A549 (cell line): ENCODE data around the gene NTM. TPM values are rescaled to one million over a fixed set of nuclear protein-coding genes. Genes with fewer than 3 reads are reported as not detected.
A peak's percentile ranks its signal among the peaks of the same experiment; 100 is the strongest.

Experiments
- ATAC-seq, 2 experiments: fragments of 200-7000 bp in 1 of 2; fragments of >200 bp in 1 of 2; cut with Nextera tagmentation in 1 of 2; cut with Tn5 transposase in 1 of 2; 3 replicates each; pipeline versions ENCODE4 v1.8.0 to v1.9.1; 2018 to 2020; ENCODE audit warnings: mild to moderate bottlenecking in 1 of 2, moderate library complexity in 1 of 2
- CTCF ChIA-PET: fragments of 300-600 bp; sonication (Branson Sonifier 250); formaldehyde crosslinking; extraction: SDS; loops from one replicate; lab custom pipeline; 2021; ENCODE audit warnings: antibody characterized with exemption, inconsistent platforms; lab: Yijun Ruan, JAX
- POLR2A ChIA-PET: fragments of 350-600 bp; formaldehyde crosslinking; extraction: SDS; loops from one replicate; lab custom pipeline; 2021; ENCODE audit warnings: antibody characterized with exemption, inconsistent platforms; lab: Yijun Ruan, JAX
- DNase-seq, 2 experiments: peaks; one replicate each; pipeline versions ENCODE4 v3.0.0 to v3.0.0-alpha.2; 2011 to 2016; ENCODE audit warnings: low read depth in 1 of 2, low spot score in 1 of 2
- FAIRE-seq: peaks from 2 replicates; lab custom pipeline; 2011; peaks lifted over from hg19 to GRCh38; lab: Jason Lieb, UNC
- H3K27ac ChIP-seq, 2 experiments: fragments of >200 bp; sonication (Bioruptor Twin); formaldehyde crosslinking; 3 replicates each; pipeline ENCODE4 v1.5.1; 2016 to 2017
- H3K4me1 ChIP-seq: fragments of >200 bp; sonication (Bioruptor Twin); formaldehyde crosslinking; 3 replicates; pipeline ENCODE4 v1.6.1; 2016
- H3K4me2 ChIP-seq: fragments of >200 bp; sonication (Bioruptor Twin); formaldehyde crosslinking; 3 replicates; pipeline ENCODE4 v1.6.1; 2016
- H3K4me3 ChIP-seq: fragments of >200 bp; sonication (Bioruptor Twin); formaldehyde crosslinking; 3 replicates; pipeline ENCODE4 v1.5.1; 2016
- H3K9me3 ChIP-seq: fragments of >200 bp; sonication (Bioruptor Twin); formaldehyde crosslinking; 3 replicates; pipeline ENCODE4 v1.6.1; 2016
- ATOH8 ChIP-seq: fragments of 250-450 bp; sonication (Bioruptor Pico); IDR thresholded peaks from 2 replicates; pipeline ENCODE4 v1.5.0; 2020; ENCODE audit warnings: low read depth, mild to moderate bottlenecking, moderate library complexity
- CEBPB ChIP-seq, 2 experiments: fragments of >200 bp in 1 of 2; sonication (Bioruptor Twin) in 1 of 2; formaldehyde crosslinking in 1 of 2; IDR thresholded peaks; 2 replicates each; pipeline ENCODE4 v1.6.1; 2012 to 2016
- E2F6 ChIP-seq: IDR thresholded peaks from 2 replicates; pipeline ENCODE4 v1.6.1; 2012; ENCODE audit warnings: low read depth, borderline replicate concordance
- EP300 ChIP-seq, 2 experiments: fragments of >200 bp; sonication (Bioruptor Twin); formaldehyde crosslinking; IDR thresholded peaks; 2 replicates in 1 of 2; 3 replicates in 1 of 2; pipeline ENCODE4 v1.6.1; 2016 to 2017
- ESRRA ChIP-seq: fragments of 150-350 bp; IDR thresholded peaks from 2 replicates; pipeline ENCODE4 v1.6.1; 2014; ENCODE audit warnings: mild to moderate bottlenecking, low read length, borderline replicate concordance
- FOSB ChIP-seq: fragments of 250-450 bp; sonication (Bioruptor Pico); IDR thresholded peaks from 2 replicates; pipeline ENCODE4 v1.5.0; 2020; ENCODE audit warnings: mild to moderate bottlenecking, moderate library complexity
- FOSL2 ChIP-seq, 2 experiments: fragments of 450-650 bp in 1 of 2; fragments of >200 bp in 1 of 2; sonication (Bioruptor Twin) in 1 of 2; formaldehyde crosslinking; IDR thresholded peaks; 2 replicates each; pipeline versions ENCODE4 v1.5.0 to v1.6.1; 2016 to 2020; ENCODE audit warnings: mild to moderate bottlenecking in 1 of 2, moderate library complexity in 1 of 2
- GATA3 ChIP-seq: IDR thresholded peaks from 2 replicates; pipeline ENCODE4 v1.6.1; 2012; ENCODE audit warnings: borderline replicate concordance
- HEYL ChIP-seq: fragments of 250-450 bp; sonication (Bioruptor Pico); IDR thresholded peaks from 2 replicates; pipeline ENCODE4 v1.8.0; 2021; ENCODE audit warnings: mild to moderate bottlenecking, moderate library complexity
- MAFK ChIP-seq: fragments of 450-650 bp; IDR thresholded peaks from 2 replicates; pipeline ENCODE4 v1.6.1; 2014; ENCODE audit not compliant: partially characterized antibody
- MAZ ChIP-seq: fragments of 150-350 bp; IDR thresholded peaks from 2 replicates; pipeline ENCODE4 v1.6.1; 2014; ENCODE audit warnings: antibody characterized with exemption, low read depth, low read length, borderline replicate concordance
- NPAS2 ChIP-seq: fragments of 250-450 bp; sonication (Bioruptor Pico); IDR thresholded peaks from 2 replicates; pipeline ENCODE4 v1.8.0; 2022; ENCODE audit warnings: mild to moderate bottlenecking, moderate library complexity, borderline replicate concordance
- NR3C1 ChIP-seq: fragments of >200 bp; sonication (Bioruptor Twin); formaldehyde crosslinking; IDR thresholded peaks from 3 replicates; pipeline ENCODE4 v1.6.1; 2017
- POLR2A ChIP-seq: IDR thresholded peaks from 2 replicates; pipeline ENCODE4 v1.6.1; 2012; ENCODE audit warnings: mild to moderate bottlenecking, low read length
- RNF2 ChIP-seq: fragments of 200-600 bp; sonication (generic); IDR thresholded peaks from 2 replicates; pipeline ENCODE4 v1.6.1; 2016; ENCODE audit warnings: low read depth, mild to moderate bottlenecking, antibody characterized with exemption, moderate library complexity, borderline replicate concordance
- TFCP2L1 ChIP-seq: fragments of 250-450 bp; sonication (Bioruptor Pico); IDR thresholded peaks from 2 replicates; pipeline ENCODE4 v1.5.0; 2021; ENCODE audit warnings: mild to moderate bottlenecking
- WGBS: methylation state at CpG from one replicate; pipeline ENCODE4 v1.1.6; 2017; ENCODE audit errors: missing lambda C conversion rate; 5-methylcytosine and 5-hydroxymethylcytosine counted together
- polyA plus RNA-seq, 4 experiments: library from polyadenylated mRNA; depleted of rRNA in 3 of 4; stranded (reverse); fragments of >200 nt; fragmentation: RNase III in 1 of 4; extraction: RNeasy Plus Mini Kit Qiagen cat#74134 plus additional on column Dnase treatment in 1 of 4; gene quantifications; 2 replicates in 3 of 4; 3 replicates in 1 of 4; pipeline ENCODE4 v1.2.3, GENCODE V29; 2011 to 2017
- TF ChIP-seq, protein P1 (sequence below): fragments of >200 bp; sonication (Bioruptor Twin); formaldehyde crosslinking; IDR thresholded peaks from 3 replicates; pipeline ENCODE4 v1.5.1; 2016
- TF ChIP-seq, protein P2 (sequence below): fragments of 200-600 bp; sonication (generic); IDR thresholded peaks from 2 replicates; pipeline ENCODE4 v1.6.1; 2016; ENCODE audit warnings: antibody characterized with exemption, mild to moderate bottlenecking, moderate library complexity
- TF ChIP-seq, protein P3 (sequence below): fragments of >200 bp; sonication (Bioruptor Twin); formaldehyde crosslinking; IDR thresholded peaks from 3 replicates; pipeline ENCODE4 v1.6.1; 2016

Gene NTM
- polyA plus RNA-seq, 2 of the 4 experiments (the other 2 are of a cell fraction) = not detected

DNA sequence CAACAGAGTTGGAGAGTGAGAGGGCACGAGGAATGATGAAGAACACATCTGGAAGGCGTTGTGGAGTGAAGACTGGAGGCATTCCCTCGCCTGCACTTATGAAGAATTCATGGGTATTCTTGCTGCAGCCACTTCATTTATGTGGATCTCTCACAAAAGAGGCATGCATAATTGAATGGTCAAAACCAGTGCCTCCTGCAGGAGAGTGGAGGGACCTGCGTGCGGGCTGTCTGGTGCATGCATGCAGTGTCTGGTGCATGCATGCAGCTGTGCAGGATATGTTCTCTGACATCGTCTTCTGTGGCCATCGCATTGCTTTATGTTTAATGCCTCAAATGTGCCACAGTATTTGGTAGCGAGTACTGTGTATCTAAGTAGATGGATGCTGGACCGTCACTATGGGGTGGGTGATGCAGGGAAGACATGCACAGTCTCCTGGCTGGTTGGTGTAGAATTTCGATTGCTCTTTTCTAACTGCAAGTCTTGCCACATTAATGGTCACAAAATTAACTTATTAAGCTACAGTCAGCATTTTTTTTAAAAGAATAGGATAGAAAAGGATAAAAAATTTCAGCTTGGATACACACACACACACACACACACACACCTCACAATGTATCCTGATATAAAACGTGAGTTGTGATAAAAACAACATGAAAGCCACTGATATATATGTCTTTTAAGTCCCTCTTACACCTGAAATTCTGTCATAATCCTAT is 20.9 kb upstream of the NTM start:
- no peak overlapping the region for H3K4me2 ChIP-seq
- POLR2A ChIA-PET = no interaction called here

DNA sequence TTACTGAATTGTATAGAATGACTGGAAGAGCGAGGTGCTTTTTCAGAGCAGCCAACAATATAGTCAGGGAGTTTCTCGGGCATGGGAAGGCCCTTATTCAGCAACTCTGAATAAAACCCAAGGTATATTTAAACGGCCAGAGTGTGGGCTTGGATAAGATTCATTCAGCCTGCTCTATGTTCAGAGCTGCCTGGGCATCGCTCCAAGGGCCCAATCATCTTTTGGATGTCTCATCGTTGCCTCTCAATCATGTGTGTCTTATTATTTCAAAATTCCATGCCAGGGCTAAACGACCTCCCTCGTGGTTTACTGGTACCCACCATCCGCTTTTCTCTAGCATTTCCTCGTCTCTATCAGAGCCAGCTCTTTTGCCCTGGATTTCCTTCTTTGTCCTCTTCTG is 19.5 kb upstream of the NTM start:
- ATAC-seq (no peak), DNase-seq (no peak), FAIRE-seq (no peak)
- 9% methylated on average over 9 of the region's 9 CpGs for WGBS
- CTCF ChIA-PET = no interaction called here
- H3K27ac ChIP-seq = no peak overlapping the region
- no peak overlapping the region for H3K4me2 ChIP-seq
- H3K9me3 ChIP-seq = no peaks in the 10 kb centered on the region
- POLR2A ChIA-PET = no interaction called here
- TF ChIP-seq EP300 (IDR thresholded peaks at IDR 0.05) = no peak
- no peak for TF ChIP-seq RNF2
- TF ChIP-seq, protein P1, sequence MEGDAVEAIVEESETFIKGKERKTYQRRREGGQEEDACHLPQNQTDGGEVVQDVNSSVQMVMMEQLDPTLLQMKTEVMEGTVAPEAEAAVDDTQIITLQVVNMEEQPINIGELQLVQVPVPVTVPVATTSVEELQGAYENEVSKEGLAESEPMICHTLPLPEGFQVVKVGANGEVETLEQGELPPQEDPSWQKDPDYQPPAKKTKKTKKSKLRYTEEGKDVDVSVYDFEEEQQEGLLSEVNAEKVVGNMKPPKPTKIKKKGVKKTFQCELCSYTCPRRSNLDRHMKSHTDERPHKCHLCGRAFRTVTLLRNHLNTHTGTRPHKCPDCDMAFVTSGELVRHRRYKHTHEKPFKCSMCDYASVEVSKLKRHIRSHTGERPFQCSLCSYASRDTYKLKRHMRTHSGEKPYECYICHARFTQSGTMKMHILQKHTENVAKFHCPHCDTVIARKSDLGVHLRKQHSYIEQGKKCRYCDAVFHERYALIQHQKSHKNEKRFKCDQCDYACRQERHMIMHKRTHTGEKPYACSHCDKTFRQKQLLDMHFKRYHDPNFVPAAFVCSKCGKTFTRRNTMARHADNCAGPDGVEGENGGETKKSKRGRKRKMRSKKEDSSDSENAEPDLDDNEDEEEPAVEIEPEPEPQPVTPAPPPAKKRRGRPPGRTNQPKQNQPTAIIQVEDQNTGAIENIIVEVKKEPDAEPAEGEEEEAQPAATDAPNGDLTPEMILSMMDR = no peak
- no peak for TF ChIP-seq ESRRA
- TF ChIP-seq FOSL2 (IDR thresholded peaks at IDR 0.05) = no peak
- TF ChIP-seq FOSL2 (CRISPR knock-in tag; IDR thresholded peaks at IDR 0.05) = no peak
- TF ChIP-seq E2F6 = no peak
- TF ChIP-seq, protein P2, sequence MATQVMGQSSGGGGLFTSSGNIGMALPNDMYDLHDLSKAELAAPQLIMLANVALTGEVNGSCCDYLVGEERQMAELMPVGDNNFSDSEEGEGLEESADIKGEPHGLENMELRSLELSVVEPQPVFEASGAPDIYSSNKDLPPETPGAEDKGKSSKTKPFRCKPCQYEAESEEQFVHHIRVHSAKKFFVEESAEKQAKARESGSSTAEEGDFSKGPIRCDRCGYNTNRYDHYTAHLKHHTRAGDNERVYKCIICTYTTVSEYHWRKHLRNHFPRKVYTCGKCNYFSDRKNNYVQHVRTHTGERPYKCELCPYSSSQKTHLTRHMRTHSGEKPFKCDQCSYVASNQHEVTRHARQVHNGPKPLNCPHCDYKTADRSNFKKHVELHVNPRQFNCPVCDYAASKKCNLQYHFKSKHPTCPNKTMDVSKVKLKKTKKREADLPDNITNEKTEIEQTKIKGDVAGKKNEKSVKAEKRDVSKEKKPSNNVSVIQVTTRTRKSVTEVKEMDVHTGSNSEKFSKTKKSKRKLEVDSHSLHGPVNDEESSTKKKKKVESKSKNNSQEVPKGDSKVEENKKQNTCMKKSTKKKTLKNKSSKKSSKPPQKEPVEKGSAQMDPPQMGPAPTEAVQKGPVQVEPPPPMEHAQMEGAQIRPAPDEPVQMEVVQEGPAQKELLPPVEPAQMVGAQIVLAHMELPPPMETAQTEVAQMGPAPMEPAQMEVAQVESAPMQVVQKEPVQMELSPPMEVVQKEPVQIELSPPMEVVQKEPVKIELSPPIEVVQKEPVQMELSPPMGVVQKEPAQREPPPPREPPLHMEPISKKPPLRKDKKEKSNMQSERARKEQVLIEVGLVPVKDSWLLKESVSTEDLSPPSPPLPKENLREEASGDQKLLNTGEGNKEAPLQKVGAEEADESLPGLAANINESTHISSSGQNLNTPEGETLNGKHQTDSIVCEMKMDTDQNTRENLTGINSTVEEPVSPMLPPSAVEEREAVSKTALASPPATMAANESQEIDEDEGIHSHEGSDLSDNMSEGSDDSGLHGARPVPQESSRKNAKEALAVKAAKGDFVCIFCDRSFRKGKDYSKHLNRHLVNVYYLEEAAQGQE = no peak
- TF ChIP-seq ATOH8 (CRISPR knock-in tag) = no peak
- TF ChIP-seq TFCP2L1 = no peak
- TF ChIP-seq NPAS2 (CRISPR knock-in tag) = no peak
- no peak for TF ChIP-seq GATA3
- no peak for TF ChIP-seq NR3C1
- TF ChIP-seq FOSB = no peak
- no peak overlapping the region for H3K4me3 ChIP-seq
- no peaks in the 10 kb centered on the region for H3K4me1 ChIP-seq

More for the DNA sequence above, 20.9 kb upstream of the NTM start:
- TF ChIP-seq ATOH8 (CRISPR knock-in tag) = no peak
- TF ChIP-seq MAZ = no peak
- peak; percentile 65 for TF ChIP-seq MAFK
- TF ChIP-seq POLR2A = no peak
- no peak for TF ChIP-seq HEYL (CRISPR knock-in tag)
- TF ChIP-seq, protein P3, sequence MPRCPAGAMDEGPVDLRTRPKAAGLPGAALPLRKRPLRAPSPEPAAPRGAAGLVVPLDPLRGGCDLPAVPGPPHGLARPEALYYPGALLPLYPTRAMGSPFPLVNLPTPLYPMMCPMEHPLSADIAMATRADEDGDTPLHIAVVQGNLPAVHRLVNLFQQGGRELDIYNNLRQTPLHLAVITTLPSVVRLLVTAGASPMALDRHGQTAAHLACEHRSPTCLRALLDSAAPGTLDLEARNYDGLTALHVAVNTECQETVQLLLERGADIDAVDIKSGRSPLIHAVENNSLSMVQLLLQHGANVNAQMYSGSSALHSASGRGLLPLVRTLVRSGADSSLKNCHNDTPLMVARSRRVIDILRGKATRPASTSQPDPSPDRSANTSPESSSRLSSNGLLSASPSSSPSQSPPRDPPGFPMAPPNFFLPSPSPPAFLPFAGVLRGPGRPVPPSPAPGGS = no peak
- no peak for TF ChIP-seq CEBPB (IDR thresholded peaks at IDR 0.05)
- 9% methylated on average over 8 of the region's 11 CpGs for WGBS
- Histone ChIP-seq H3K4me3 (no peak overlapping the region), H3K27ac (no peak overlapping the region), H3K4me1 (no peaks in the 10 kb centered on the region), H3K9me3 (no peaks in the 10 kb centered on the region)
- CTCF ChIA-PET = no interaction called here
- ATAC-seq (no peak), FAIRE-seq (no peak), DNase-seq (no peak)
